GM10266 (cell line): ENCODE measurements around the gene CCNJL.

Experiments used
- DNase-seq: peaks from one replicate; pipeline ENCODE4 v3.0.0; 2012; ENCODE audit errors: extremely low spot score
- CTCF ChIP-seq: IDR thresholded peaks from 2 replicates; pipeline ENCODE4 v1.5.1; 2012; ENCODE audit warnings: mild to moderate bottlenecking, low read depth; ENCODE audit not compliant: control insufficient read depth, insufficient read depth; ENCODE audit errors: missing control alignments

The CCNJL gene

GRCh38 chr5:160293386-160293785, 19.0 kb downstream of the CCNJL start:
- no peak for TF ChIP-seq CTCF
- DNase-seq = no peak

GRCh38 chr5:160291467-160291866, 20.9 kb downstream of the CCNJL start:
- no peak for DNase-seq

GRCh38 chr5:160290751-160291150, 21.6 kb downstream of the CCNJL start:
- DNase-seq = no peak
- no peak for TF ChIP-seq CTCF

More at GRCh38 chr5:160291467-160291866, 20.9 kb downstream of the CCNJL start:
- no peak for TF ChIP-seq CTCF

GRCh38 chr5:160289721-160290120, 22.6 kb downstream of the CCNJL start:
- no peak for DNase-seq
- TF ChIP-seq CTCF = no peak

- DNase-seq = no peak
- TF ChIP-seq CTCF = no peak
Measured at GRCh38 chr5:160289356-160289651, 23.1 kb downstream of the CCNJL start.

- DNase-seq = no peak
- TF ChIP-seq CTCF = no peak
Measured at GRCh38 chr5:160287378-160288051, 24.8 kb downstream of the CCNJL start.

- DNase-seq = no peak
Measured at GRCh38 chr5:160286947-160287346, 25.4 kb downstream of the CCNJL start.

More at GRCh38 chr5:160286947-160287346, 25.4 kb downstream of the CCNJL start:
- no peak for TF ChIP-seq CTCF
